Kasumi-1 (cell line): Measurements from ENCODE around the gene KRTAP10-6.
"Not testable (repeated sequence)": the region's sequence is repeated elsewhere in the genome, so short reads cannot be mapped to it uniquely, and the experiment has no call there.

Experiments
- DNase-seq, 2 experiments: peaks; one replicate each; lab custom pipeline; 2025; lab: John Stamatoyannopoulos, UW

Gene KRTAP10-6

DNA sequence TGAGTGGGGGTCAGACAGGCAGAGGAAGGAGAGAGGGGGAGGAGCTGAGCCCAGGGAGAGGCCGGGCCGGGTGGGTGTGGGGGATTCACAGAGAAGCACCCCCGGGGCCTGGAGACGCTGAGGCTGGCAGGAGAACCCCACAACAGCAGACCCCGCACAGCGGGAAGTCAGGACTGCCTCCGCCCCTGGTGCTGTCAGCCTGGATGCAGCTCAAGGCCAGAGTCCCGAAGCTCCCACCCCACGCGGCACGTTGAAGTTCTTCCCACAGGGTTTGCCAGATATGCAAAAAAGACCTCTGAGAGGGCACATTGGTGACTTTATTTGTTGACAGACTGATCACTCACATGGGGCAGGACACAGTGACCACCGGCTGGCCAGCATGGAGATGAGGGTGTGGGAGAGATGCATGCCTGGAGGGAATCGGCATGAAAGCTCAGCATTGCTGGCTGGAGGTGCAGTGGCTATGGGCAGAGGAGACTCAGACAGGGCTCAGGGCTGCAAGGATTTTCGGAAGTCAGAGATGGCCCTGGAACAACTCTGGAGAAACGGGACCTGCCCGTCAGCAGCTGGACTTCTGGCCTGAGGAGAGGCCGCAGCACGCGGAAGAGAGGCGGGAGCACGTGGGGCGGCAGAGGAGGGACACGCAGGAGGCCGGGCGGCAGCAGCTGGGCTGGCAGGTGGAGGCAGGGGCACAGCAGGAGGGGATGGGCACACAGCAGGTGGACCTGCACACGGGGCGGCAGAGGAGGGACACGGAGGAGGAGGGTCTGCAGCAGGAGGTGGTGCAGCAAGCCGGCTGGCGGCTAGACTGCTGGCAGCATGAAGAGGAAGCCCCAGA is 34.6 kb downstream of the KRTAP10-6 start:
- DNase-seq, result no peak

DNA sequence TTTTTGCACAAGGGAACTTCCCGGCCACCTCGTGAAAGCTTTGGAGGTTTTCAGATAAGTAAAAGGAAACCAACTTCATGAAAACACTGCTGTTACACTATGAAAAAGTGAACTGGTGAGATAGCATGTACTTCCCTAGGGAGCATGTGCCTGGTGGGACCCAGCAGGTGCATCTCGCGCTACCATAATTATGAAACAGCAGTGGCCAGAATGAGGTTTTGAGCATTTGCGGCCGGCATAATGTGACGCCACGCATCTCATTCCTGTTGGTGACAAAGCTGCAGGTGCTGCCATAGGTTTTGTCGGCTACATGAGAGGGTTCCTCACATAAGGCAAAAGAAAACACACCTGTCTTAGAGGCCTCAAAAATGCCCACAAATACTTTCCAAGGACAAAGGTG is 35.4 kb downstream of the KRTAP10-6 start:
- DNase-seq, result no peak

DNA sequence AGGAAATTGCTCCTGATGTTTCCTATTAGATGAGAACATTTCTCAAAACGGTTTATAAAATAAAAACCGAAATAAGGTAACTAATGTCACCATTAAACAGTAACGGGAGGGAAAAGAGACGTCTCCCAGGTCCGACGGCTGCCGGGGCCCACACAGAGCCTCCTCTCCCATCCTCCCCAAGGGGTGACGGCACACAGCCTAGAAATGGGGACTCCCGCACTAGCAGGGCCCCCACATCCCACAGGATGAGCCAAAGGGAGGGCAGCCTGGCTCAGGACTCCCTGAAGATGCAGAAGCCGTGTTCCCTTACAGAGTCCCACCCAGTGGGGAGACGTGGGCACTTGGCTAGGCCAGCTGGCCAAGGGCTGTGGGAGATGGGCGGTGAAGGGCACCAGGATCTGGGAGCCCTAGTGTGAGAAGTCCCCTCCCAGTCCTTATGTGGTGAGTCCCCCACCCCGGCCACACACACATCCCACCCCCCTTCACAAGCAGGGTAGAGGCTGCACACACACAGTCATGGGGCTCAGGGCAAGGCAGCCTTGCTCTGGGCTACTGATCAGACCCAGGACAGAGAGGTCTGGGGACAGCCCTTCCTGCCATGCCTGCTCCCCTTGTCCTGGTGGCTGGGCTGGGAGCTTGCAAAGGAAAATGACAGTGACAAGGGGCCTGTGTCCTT is 37.0 kb downstream of the KRTAP10-6 start:
- DNase-seq, result no peak

DNA sequence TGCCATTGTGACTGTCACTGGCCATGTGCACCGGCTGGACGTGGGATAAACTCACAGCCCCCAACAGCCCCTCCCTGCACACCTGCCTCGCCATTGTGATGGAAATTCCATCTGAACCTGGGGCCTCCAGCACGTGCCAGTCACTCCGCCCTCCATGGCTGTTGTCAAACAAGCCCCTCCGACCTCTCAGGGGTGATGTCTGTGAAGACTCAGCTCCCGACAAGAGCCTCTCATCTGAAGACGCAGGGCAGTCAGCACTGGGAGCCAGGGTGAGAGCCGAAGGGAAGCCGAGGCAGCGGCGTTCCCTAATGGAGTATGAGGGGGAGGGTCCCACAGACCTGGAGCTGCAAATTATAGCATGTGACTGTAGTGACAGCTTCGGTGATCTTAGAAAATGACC is 39.6 kb downstream of the KRTAP10-6 start:
- DNase-seq, result no peak

DNA sequence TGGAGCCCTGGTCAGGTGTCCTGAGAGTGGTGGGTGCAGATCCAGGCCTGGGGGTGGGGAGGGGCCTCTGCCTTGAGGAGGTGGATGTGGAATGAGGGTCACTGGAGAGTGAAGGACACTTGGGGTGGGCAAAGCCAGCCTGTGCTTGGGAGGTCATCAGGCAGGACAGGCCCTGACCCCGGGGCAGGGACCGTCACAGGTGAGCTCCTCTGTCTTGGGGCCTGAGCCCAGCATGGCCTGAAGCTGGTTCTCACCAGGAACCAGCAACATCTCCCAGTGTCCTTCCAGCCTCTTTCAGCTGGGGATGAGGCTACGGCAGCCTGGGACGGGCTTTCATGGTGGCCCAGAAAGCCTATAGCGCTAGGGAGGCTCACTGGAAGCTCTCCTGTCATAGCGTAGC is 40.2 kb downstream of the KRTAP10-6 start:
- DNase-seq, result no peak

- no peak for DNase-seq
These were observed 40.9 kb downstream of the KRTAP10-6 start, which contains the start of gene KRTAP10-2 for GRCh38 chr21:44551340-44551961. TSS of gene KRTAP10-2 (minus strand) at chr21:44551505. CDS start at chr21:44551458, 47 bp downstream.

GRCh38 chr21:44550807-44551206 is 41.5 kb downstream of the KRTAP10-6 start:
- DNase-seq, result no peak

DNA sequence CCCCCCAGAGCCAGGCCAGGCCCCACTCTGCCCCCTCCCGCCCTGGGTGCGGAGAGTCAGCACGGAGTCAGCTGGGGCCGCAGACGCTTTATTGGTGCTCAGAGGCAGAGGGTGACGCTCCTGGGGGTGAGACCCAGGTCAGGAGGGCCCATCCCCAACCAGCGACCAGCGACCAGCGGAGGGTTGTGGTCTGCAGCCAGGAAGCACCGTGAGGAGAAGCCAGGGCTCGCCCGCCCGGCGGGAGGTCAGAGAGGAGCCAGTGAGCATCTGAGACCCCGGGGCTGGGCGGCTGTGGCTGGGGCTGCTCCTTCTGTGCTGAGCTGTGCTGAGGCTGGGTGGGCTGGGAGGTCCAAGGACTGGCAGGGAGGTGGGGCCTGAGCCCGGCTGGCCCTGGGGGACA is 42.0 kb downstream of the KRTAP10-6 start:
- not testable (repeated sequence) for DNase-seq

- no peak for DNase-seq
These were observed 42.6 kb downstream of the KRTAP10-6 start for GRCh38 chr21:44549525-44550211.

- DNase-seq, result no peak
These were observed 43.4 kb downstream of the KRTAP10-6 start for GRCh38 chr21:44548922-44549321.

- no peak for DNase-seq
These were observed 43.9 kb downstream of the KRTAP10-6 start for GRCh38 chr21:44548381-44548780.

DNA sequence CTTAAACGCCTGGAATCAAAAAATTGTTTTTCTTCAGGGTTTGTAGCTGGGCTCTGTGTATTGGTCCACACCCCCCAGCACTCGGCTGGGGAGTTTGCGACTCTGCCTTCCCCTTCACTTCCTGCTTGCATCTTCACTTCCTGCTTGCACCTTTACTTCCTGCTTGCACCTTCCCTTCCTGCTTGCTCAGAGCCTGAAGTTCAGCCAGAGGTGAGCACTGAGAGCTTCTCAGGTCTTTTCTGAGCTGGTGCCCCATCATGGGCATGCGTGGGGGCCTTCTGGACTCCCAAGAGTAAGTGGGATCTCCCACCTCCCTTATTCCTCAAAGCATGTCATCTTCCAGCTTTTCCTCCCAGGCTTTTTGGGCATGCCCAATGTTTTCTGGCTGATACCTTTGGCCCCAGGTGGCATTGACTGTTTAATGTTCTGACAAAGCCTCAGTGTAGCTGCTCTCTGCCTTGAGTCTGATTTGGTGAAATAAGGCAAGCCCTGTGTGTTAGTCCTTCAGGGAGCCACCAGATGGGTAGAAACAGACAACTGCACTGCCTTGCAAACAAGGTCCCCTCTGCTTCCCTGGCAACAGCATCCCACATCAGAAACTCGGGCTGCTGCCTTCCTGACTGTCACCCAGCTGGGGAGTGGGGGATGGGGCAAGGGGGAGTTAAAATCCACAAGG is 44.5 kb downstream of the KRTAP10-6 start:
- DNase-seq, result no peak

DNA sequence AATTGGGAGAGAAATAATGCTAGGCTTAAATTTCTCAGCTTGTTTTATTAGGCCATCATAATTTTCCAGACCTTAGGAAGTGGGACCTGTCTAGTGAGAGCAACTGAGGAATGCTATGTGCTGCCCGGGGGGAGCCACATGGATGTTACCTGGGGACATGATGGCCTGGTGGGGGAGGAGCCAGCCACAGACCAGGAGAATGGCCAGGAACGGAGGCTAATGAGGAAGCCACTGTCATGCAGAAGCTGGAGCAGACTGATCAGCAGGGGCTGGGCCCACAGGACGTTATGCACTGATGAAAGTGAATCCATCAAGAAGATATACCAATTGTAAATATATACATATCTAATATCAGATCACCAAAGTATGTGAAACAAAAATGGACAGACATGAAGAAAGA is 47.7 kb downstream of the KRTAP10-6 start:
- no peak for DNase-seq

DNA sequence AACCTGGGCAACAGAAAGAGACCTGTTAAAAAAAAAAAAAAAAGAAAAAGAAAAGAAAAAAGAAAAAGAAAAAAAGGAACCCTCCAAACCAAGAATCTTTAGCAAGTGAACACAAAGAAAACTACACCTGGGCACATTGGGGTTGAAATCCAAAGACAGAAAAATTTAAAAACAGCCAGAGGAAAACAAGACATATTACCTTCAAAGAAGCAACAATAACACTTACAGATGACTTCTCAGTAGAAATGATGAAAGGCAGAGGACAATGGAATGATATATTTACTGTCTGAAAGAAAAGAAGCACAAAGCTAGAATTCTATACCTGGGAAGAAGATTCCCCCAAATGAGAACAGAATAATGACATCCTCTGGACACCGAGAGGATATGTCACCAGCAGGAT is 49.6 kb downstream of the KRTAP10-6 start:
- DNase-seq, result no peak
